Suppressor macrophage (primary cell): ENCODE measurements around the gene ABCG2.

Source experiments
- DNase-seq, 4 experiments: peaks; one replicate each; pipeline ENCODE4 v3.0.0-alpha.2; 2020 to 2022

The ABCG2 gene

DNA sequence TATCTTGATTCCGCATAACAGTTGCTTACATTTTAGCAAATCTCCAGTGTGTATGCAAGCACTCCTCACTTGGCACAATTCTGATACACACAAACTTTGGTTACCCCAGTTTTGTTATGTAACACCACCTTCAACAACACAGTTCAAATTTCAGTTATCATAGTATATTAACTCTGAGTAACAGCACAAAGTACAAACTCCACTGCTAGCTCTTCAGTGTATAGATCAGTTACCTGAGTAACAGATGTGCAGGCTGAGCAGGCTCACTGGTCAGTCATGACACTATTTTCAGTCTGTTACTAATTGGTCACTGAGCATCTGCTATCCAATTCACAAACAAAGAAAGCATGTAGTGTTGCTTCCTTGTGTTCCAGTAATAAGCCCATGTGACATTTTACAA lies 95.6 kb downstream of the ABCG2 start:
- no peak for DNase-seq

DNA sequence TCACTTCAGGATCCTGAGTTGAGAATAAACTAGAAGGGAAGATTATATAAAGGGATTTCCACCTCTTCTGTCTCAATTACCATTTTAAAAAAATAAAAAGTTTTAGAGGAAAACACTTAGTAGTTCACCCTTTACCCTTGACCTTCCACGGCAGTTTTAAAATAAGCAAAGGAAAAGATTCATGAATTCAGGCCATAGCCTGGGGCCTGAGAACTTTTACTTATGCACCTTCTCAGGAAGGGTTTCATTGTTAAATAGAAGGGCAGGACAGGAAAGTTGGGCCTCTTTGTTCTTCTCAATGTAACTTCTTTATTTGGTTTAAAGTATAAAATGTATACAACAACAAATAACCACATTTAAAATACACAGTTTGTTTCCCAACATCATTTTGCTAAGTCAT lies 96.1 kb downstream of the ABCG2 start:
- DNase-seq = no peak

DNA sequence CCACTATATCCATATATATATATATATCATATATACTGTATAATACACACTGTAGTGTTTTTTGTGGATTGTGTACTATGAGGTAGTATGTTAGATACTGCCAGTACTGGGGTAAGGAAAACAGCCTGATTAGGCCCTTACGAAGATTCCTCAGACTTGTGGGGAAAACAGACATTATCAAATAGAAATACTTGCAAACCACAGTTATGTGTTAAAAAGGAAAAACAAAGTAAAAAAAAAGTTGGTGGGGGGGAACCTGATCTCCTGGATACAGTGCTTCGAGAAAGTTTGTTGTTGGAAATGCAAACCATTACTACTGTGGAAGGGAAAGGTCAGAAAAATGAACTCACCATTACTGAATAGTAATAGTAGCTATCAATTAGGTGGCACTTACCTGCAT lies 98.0 kb downstream of the ABCG2 start:
- DNase-seq = no peak

GRCh38 chr4:88059766-88060165 lies 98.7 kb downstream of the ABCG2 start:
- no peak for DNase-seq

- DNase-seq = no peak
These were observed 100.1 kb downstream of the ABCG2 start for GRCh38 chr4:88058295-88058694.

GRCh38 chr4:88054901-88055300 lies 103.5 kb downstream of the ABCG2 start:
- peak; percentile 41 to 64 (median 54) for DNase-seq

DNA sequence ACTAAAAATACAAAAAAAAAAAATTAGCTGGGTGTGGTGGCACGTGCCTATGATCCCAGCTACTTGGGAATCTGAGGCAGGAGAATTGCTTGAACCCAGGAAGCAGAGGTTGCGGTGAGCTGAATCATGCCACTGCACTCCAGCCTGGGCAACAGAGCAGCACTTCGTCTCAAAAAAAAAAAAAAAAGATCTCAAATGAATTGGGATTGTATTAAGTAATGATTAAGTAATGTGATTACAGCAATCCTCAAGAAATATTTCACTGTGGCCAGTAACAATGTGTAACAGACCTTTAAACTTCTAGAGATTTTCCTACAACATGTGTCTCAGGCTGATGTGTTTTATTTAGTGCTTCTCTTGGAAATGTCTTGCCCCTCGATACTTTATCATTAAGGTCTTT lies 104.2 kb downstream of the ABCG2 start:
- no peak for DNase-seq

DNA sequence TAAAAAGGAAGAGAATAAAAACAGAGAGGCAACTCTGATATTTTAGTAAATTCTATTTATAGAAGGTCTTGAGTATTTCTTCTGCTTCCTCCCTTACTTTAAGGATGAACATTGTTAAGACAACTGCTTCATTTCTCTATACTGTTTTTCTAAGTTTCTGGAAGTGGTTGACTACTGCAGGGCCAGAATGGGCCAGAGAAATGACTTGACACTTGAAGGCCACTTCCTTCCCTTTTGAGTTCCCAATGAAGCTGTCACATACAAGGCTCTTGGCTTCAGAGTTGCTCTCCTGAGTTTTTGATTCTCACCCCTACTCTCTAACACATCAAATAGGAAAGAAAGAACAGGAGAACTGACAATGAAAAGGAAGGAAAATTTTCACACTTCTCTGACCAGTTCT lies 113.4 kb downstream of the ABCG2 start:
- peak; percentile 25 to 65 (median 46) for DNase-seq

GRCh38 chr4:88043586-88044340 lies 114.7 kb downstream of the ABCG2 start:
- no peak for DNase-seq

GRCh38 chr4:88043001-88043400 lies 115.4 kb downstream of the ABCG2 start:
- no peak for DNase-seq

DNA sequence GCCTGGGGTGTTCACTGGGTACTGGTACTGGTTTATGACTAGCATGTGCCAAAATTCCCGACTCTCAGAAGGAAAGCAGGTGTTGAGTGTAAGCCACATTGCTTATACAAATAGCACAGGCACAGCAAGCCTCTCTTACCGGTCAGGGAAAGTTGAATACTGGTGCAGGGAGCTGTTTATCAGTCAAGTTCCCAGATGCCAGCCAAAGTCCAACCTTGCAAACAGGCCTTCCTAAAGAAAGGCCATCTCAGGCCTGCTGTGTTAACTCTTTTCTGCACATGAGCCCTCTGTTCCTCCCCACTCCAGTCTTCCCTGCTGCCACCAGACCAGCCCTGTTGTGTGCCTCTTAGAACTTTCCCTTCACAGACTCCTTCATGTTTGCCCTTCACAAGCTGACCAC lies 116.8 kb downstream of the ABCG2 start:
- no peak for DNase-seq

- no peak for DNase-seq
These were observed 117.7 kb downstream of the ABCG2 start for GRCh38 chr4:88040707-88041106.
